Transverse colon (tissue), 4 donors: Measurements from ENCODE around the gene LUC7L2.

ENCODE experiments used
- EP300 ChIP-seq: sonication (generic); formaldehyde crosslinking; IDR thresholded peaks from one replicate; pipeline ENCODE4 v1.6.1; 2017; ENCODE audit warnings: antibody characterized with exemption, low read depth
- POLR2A ChIP-seq: fragments of 450-650 bp; IDR thresholded peaks from one replicate; pipeline ENCODE4 v1.6.1; 2016; ENCODE audit warnings: antibody characterized with exemption, mild to moderate bottlenecking, moderate library complexity
- POLR2AphosphoS5 ChIP-seq, 3 donors: sonication (generic); formaldehyde crosslinking; IDR thresholded peaks; one replicate each; pipeline ENCODE4 v1.6.1; 2016; ENCODE audit warnings: antibody characterized with exemption in 3 of 3
- TF ChIP-seq, protein P1 (sequence below), 5 experiments: fragments of 200-600 bp in 3 of 5; fragments of 450-650 bp in 2 of 5; sonication (generic) in 3 of 5; IDR thresholded peaks; 1 replicate in 2 of 5; 2 replicates in 3 of 5; pipeline ENCODE4 v1.5.1; 2016 to 2017; ENCODE audit warnings: antibody characterized with exemption in 5 of 5, inconsistent platforms in 3 of 5, mild to moderate bottlenecking in 2 of 5, moderate library complexity in 1 of 5

DNA sequence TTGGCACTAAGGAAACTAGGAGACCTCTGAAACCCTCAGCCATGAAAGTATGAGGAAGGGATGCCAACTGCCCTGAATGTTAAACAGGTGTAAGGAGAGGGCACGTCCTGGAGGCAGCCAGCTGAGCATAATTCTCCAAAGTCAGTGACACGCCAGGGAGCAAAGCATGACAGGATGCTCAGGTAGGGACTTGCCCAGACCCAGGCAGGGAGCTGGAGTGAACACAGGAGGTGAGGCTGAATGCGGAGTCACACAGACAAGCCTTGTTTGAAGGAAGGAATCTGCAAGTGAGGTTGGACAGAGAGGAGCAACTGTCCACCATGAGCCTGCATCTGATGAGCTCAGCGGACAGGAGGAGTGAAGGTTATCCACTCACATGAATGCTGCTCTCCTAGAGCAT lies 82.3 kb downstream of the LUC7L2 start:
- TF ChIP-seq, protein P1, sequence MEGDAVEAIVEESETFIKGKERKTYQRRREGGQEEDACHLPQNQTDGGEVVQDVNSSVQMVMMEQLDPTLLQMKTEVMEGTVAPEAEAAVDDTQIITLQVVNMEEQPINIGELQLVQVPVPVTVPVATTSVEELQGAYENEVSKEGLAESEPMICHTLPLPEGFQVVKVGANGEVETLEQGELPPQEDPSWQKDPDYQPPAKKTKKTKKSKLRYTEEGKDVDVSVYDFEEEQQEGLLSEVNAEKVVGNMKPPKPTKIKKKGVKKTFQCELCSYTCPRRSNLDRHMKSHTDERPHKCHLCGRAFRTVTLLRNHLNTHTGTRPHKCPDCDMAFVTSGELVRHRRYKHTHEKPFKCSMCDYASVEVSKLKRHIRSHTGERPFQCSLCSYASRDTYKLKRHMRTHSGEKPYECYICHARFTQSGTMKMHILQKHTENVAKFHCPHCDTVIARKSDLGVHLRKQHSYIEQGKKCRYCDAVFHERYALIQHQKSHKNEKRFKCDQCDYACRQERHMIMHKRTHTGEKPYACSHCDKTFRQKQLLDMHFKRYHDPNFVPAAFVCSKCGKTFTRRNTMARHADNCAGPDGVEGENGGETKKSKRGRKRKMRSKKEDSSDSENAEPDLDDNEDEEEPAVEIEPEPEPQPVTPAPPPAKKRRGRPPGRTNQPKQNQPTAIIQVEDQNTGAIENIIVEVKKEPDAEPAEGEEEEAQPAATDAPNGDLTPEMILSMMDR (IDR thresholded peaks at IDR 0.05), result no peak
- TF ChIP-seq POLR2A, result no peak
- no peak for TF ChIP-seq POLR2AphosphoS5 (IDR thresholded peaks at IDR 0.05)
- no peak for TF ChIP-seq EP300
